ENCODE measurements around the gene COG1. TPM values are rescaled to one million over a fixed set of nuclear protein-coding genes. Genes with fewer than 3 reads are reported as not detected.
A peak's percentile ranks its signal among the peaks of the same experiment; 100 is the strongest.

Gene COG1
- polyA plus RNA-seq, 1 donor (not counting 4 experiments of a cell fraction or from before 2014, with no cell fraction given): 16.4 TPM

- H3K27me3 ChIP-seq (ENCODE audit: control insufficient read depth, extremely low read depth, insufficient read depth, low read length): no peaks in the 10 kb centered on the region
- TF ChIP-seq EZH2 (IDR thresholded peaks at IDR 0.05; ENCODE audit: low read length) (no peak), CTCF (optimal IDR thresholded peaks at IDR 0.05 in 1 of 3, IDR thresholded peaks at IDR 0.05 in 1 of 3, conservative IDR thresholded peaks at IDR 0.05 in 1 of 3; ENCODE audit: extremely low read depth in 1 of 3, insufficient read depth in 2 of 3, low read length in 3 of 3) (no peak)
- H3K27ac ChIP-seq (ENCODE audit: control insufficient read depth, insufficient read depth, low read length): peak overlapping the region; percentile 26
- no peak overlapping the region for H2AFZ ChIP-seq (ENCODE audit: control insufficient read depth, low read length)
- H3K9ac ChIP-seq (ENCODE audit: control insufficient read depth, extremely low read depth, insufficient read depth, low read length): no peak overlapping the region
- no peaks in the 10 kb centered on the region for H4K20me1 ChIP-seq (ENCODE audit: control insufficient read depth, extremely low read depth, insufficient read depth, low read length)
- DNase-seq (ENCODE audit: low read depth, low spot score) (no peak), FAIRE-seq (no peak)
- no peaks in the 10 kb centered on the region for H3K9me3 ChIP-seq (ENCODE audit: control insufficient read depth, low read depth, low read length)
- peaks cover 3% of the 10 kb centered on the region for H3K9me1 ChIP-seq (ENCODE audit: control insufficient read depth, extremely low read depth, insufficient read depth, low read length)
- peaks cover 59% of the 10 kb centered on the region for H3K79me2 ChIP-seq (ENCODE audit: control insufficient read depth, insufficient read depth, low read length)
- dilution Hi-C loops (cut with MboI; ENCODE audit: extremely low pct_ligation_motif_present, low sequenced_read_pairs): no loop called here
- H3K4me2 ChIP-seq (ENCODE audit: control insufficient read depth, extremely low read depth, insufficient read depth, low read depth, low read length): peak overlapping the region; percentile 64
- H3K4me3 ChIP-seq (ENCODE audit: control insufficient read depth in 2 of 3, extremely low read depth in 1 of 3, insufficient read depth in 2 of 3, low read depth in 1 of 3, low read length in 3 of 3): no peak overlapping the region
- peaks cover 0 to 2% of the 10 kb centered on the region in 2 experiments for H3K36me3 ChIP-seq (ENCODE audit: control insufficient read depth in 2 of 2, extremely low read depth in 1 of 2, insufficient read depth in 2 of 2, low read length in 2 of 2)
- peaks cover 45% of the 10 kb centered on the region for H3K4me1 ChIP-seq (ENCODE audit: control insufficient read depth, extremely low read depth, insufficient read depth, low read length)
Observed at GRCh38 chr17:73227944-73228343, 35.1 kb downstream of the COG1 start.

GRCh38 chr17:73228748-73229236, 35.9 kb downstream of the COG1 start:
- no peak overlapping the region for H3K9ac ChIP-seq (ENCODE audit: control insufficient read depth, extremely low read depth, insufficient read depth, low read length)

More at GRCh38 chr17:73228748-73229236, 35.9 kb downstream of the COG1 start:
- H3K9me1 ChIP-seq (ENCODE audit: control insufficient read depth, extremely low read depth, insufficient read depth, low read length): peaks cover 3% of the 10 kb centered on the region
- peak; percentile 67 for FAIRE-seq
- no peak for TF ChIP-seq EZH2 (IDR thresholded peaks at IDR 0.05; ENCODE audit: low read length)
- TF ChIP-seq CTCF (optimal IDR thresholded peaks at IDR 0.05 in 1 of 3, IDR thresholded peaks at IDR 0.05 in 1 of 3, conservative IDR thresholded peaks at IDR 0.05 in 1 of 3; ENCODE audit: extremely low read depth in 1 of 3, insufficient read depth in 2 of 3, low read length in 3 of 3): no peak
- peaks cover 0 to 2% of the 10 kb centered on the region in 2 experiments for H3K36me3 ChIP-seq (ENCODE audit: control insufficient read depth in 2 of 2, extremely low read depth in 1 of 2, insufficient read depth in 2 of 2, low read length in 2 of 2)
- H3K9me3 ChIP-seq (ENCODE audit: control insufficient read depth, low read depth, low read length): no peaks in the 10 kb centered on the region
- H3K4me2 ChIP-seq (ENCODE audit: control insufficient read depth, extremely low read depth, insufficient read depth, low read depth, low read length): peak overlapping the region; percentile 49
- no peak overlapping the region for H2AFZ ChIP-seq (ENCODE audit: control insufficient read depth, low read length)
- no peaks in the 10 kb centered on the region for H4K20me1 ChIP-seq (ENCODE audit: control insufficient read depth, extremely low read depth, insufficient read depth, low read length)
- peaks cover 50% of the 10 kb centered on the region for H3K4me1 ChIP-seq (ENCODE audit: control insufficient read depth, extremely low read depth, insufficient read depth, low read length)
- H3K4me3 ChIP-seq (ENCODE audit: control insufficient read depth in 2 of 3, extremely low read depth in 1 of 3, insufficient read depth in 2 of 3, low read depth in 1 of 3, low read length in 3 of 3): peak overlapping the region in 1 of 3 experiments; percentile 21
- dilution Hi-C loops (cut with MboI; ENCODE audit: extremely low pct_ligation_motif_present, low sequenced_read_pairs): no loop called here
- peak overlapping the region; percentile 63 for H3K27ac ChIP-seq (ENCODE audit: control insufficient read depth, insufficient read depth, low read length)
- peaks cover 64% of the 10 kb centered on the region for H3K79me2 ChIP-seq (ENCODE audit: control insufficient read depth, insufficient read depth, low read length)
- peak; percentile 33 for DNase-seq (ENCODE audit: low read depth, low spot score)
- H3K27me3 ChIP-seq (ENCODE audit: control insufficient read depth, extremely low read depth, insufficient read depth, low read length): no peaks in the 10 kb centered on the region
